Upper lobe of left lung (tissue), 6 donors: ENCODE results near the gene KRT31. TPM values are rescaled to one million over a fixed set of nuclear protein-coding genes. Genes with fewer than 3 reads are reported as not detected.
A peak's percentile ranks its signal among the peaks of the same experiment; 100 is the strongest.

ENCODE experiments used
- ATAC-seq, 2 donors: fragments of 200-7000 bp; cut with Tn5 transposase; one replicate each; pipeline ENCODE4 v1.9.1; 2022; ENCODE audit warnings: mild to moderate bottlenecking in 2 of 2, moderate library complexity in 2 of 2; ENCODE audit not compliant: low FRiP score in 2 of 2
- DNase-seq, 2 donors: peaks; one replicate each; pipeline ENCODE4 v3.0.0-alpha.2; 2019 to 2020
- H3K27ac ChIP-seq, 4 donors: fragments of 200-600 bp; sonication (generic); one replicate each; pipeline ENCODE4 v1.5.1; 2016 to 2019
- H3K27me3 ChIP-seq, 4 donors: fragments of 200-600 bp; sonication (generic); one replicate each; pipeline ENCODE4 v1.5.1; 2017 to 2019
- H3K36me3 ChIP-seq, 4 donors: fragments of 200-600 bp; sonication (generic); one replicate each; pipeline ENCODE4 v1.5.1; 2016 to 2019
- H3K4me1 ChIP-seq, 4 donors: fragments of 200-600 bp; sonication (generic); one replicate each; pipeline ENCODE4 v1.5.1; 2018 to 2019
- H3K4me3 ChIP-seq, 4 donors: fragments of 200-600 bp; sonication (generic); one replicate each; pipeline ENCODE4 v1.5.1; 2017 to 2019; ENCODE audit warnings: mild to moderate bottlenecking in 2 of 4, moderate library complexity in 1 of 4
- H3K9me3 ChIP-seq, 4 donors: fragments of 200-600 bp; sonication (generic); one replicate each; pipeline ENCODE4 v1.5.1; 2018 to 2019
- EP300 ChIP-seq, 4 donors: sonication (generic); formaldehyde crosslinking; IDR thresholded peaks; one replicate each; pipeline ENCODE4 v1.5.1; 2017; ENCODE audit warnings: antibody characterized with exemption in 4 of 4, control low read depth in 2 of 4
- POLR2A ChIP-seq, 4 donors: fragments of 450-650 bp; IDR thresholded peaks; one replicate each; pipeline ENCODE4 v1.5.1; 2016 to 2017; ENCODE audit warnings: antibody characterized with exemption in 4 of 4, mild to moderate bottlenecking in 2 of 4
- POLR2AphosphoS5 ChIP-seq, 2 donors: sonication (generic); formaldehyde crosslinking; IDR thresholded peaks; one replicate each; pipeline ENCODE4 v1.5.1; 2017; ENCODE audit warnings: antibody characterized with exemption in 2 of 2
- WGBS, 2 donors: methylation state at CpG; one replicate each; pipeline ENCODE4 v1.1.5; 2017 to 2018; 5-methylcytosine and 5-hydroxymethylcytosine counted together
- total RNA-seq, 6 donors: library from RNA; depleted of rRNA in 4 of 6; stranded (reverse); fragments of >200 nt in 4 of 6; gene quantifications; one replicate each; pipeline versions ENCODE4 v1.1.0 to v1.2.1, GENCODE V29; 2016 to 2021
- TF ChIP-seq, protein P1 (sequence below), 6 experiments: fragments of 450-650 bp in 4 of 6; fragments of 200-600 bp in 2 of 6; sonication (generic) in 2 of 6; IDR thresholded peaks; one replicate each; pipeline ENCODE4 v1.5.1; 2016 to 2019; ENCODE audit warnings: antibody characterized with exemption in 6 of 6
- donor health status: DM: no; HTN: no; CAD: no; lungs with moderate emphysema.
- donor health status: DM: no; HTN: yes; CAD: no; lungs with severe emphysema.

The KRT31 gene
- total RNA-seq, 6 donors from 2014 or later = not detected

DNA sequence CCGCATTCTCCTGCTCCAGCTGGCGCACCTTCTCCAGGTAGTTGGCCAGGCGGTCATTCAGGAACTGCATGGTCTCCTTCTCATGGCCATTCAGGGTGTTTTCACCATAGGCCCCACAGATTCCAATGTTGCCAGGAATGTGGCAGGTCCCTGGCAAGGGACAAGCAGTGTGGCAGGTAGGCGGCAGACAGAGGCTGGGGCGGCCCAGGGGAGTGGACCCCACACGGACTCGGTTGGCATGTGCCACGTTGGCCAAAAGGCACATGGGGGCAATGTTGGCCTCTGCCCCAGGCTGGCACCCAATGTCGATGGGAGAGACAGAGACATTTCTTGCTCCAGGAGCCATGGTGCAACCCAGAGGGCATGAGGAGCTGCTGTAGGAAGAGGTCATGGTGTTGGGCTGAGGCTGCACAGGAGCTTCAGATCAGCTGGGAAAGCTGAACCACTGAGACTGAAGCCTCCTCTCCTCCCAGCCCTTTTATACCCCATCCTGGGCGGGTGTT is 43.2 kb upstream of the KRT31 start, which contains the start of gene KRT38:
TSS of gene KRT38 (minus strand) at position 453 of the 503 bp plus-strand sequence. CDS start at position 391, 62 bp downstream.
- H3K36me3 ChIP-seq = no peaks in the 10 kb centered on the region
- H3K4me1 ChIP-seq = no peaks in the 10 kb centered on the region
- ATAC-seq (no peak), DNase-seq (peak in 1 of 2 donors; percentile 51)
- H3K27me3 ChIP-seq = no peaks in the 10 kb centered on the region
- no peak within 1 kb of the TSS for H3K27ac ChIP-seq
- no peaks in the 10 kb centered on the region for H3K9me3 ChIP-seq
- TF ChIP-seq EP300 (IDR thresholded peaks at IDR 0.05) = no peak
- TF ChIP-seq POLR2A (IDR thresholded peaks at IDR 0.05) = no peak
- no peak for TF ChIP-seq POLR2AphosphoS5 (IDR thresholded peaks at IDR 0.05)
- TF ChIP-seq, protein P1, sequence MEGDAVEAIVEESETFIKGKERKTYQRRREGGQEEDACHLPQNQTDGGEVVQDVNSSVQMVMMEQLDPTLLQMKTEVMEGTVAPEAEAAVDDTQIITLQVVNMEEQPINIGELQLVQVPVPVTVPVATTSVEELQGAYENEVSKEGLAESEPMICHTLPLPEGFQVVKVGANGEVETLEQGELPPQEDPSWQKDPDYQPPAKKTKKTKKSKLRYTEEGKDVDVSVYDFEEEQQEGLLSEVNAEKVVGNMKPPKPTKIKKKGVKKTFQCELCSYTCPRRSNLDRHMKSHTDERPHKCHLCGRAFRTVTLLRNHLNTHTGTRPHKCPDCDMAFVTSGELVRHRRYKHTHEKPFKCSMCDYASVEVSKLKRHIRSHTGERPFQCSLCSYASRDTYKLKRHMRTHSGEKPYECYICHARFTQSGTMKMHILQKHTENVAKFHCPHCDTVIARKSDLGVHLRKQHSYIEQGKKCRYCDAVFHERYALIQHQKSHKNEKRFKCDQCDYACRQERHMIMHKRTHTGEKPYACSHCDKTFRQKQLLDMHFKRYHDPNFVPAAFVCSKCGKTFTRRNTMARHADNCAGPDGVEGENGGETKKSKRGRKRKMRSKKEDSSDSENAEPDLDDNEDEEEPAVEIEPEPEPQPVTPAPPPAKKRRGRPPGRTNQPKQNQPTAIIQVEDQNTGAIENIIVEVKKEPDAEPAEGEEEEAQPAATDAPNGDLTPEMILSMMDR (IDR thresholded peaks at IDR 0.05) = no peak
- 94 to 97% methylated on average over 4 to 10 of the region's 10 CpGs for WGBS, 2 donors
- H3K4me3 ChIP-seq = no peak within 1 kb of the TSS

DNA sequence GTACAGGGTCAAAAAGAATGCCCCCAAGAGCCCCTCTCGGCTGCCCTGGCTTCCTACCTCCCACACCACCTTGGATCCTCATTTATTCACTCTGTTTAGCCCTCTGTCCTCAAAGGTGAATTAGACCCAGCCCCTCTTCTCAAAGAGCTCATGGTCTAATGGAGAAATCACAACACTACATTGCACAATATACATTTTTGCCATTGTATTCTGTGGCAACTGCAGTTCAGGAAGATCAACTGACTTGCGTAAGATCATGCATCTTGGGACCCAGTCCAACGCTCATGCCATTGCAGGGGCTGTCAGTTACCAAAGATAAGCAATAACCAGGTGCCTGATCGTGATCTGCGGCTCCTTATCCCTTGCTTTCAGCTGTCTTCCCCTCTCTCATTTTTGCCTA is 42.0 kb upstream of the KRT31 start:
- Histone ChIP-seq H3K4me1 (no peaks in the 10 kb centered on the region), H3K27ac (no peak overlapping the region), H3K9me3 (no peaks in the 10 kb centered on the region), H3K27me3 (no peaks in the 10 kb centered on the region), H3K4me3 (no peak overlapping the region), H3K36me3 (no peaks in the 10 kb centered on the region)
- WGBS, 2 donors = 81 to 82% methylated on average over 4 of the region's 5 CpGs
- no peak for TF ChIP-seq POLR2AphosphoS5 (IDR thresholded peaks at IDR 0.05)
- TF ChIP-seq POLR2A (IDR thresholded peaks at IDR 0.05) = no peak
- TF ChIP-seq, protein P1 (IDR thresholded peaks at IDR 0.05) = no peak
- TF ChIP-seq EP300 (IDR thresholded peaks at IDR 0.05) = no peak
- ATAC-seq = no peak
- no peak for DNase-seq

GRCh38 chr17:41437769-41438168 is 40.4 kb upstream of the KRT31 start:
- Histone ChIP-seq H3K9me3 (no peaks in the 10 kb centered on the region), H3K27me3 (no peaks in the 10 kb centered on the region), H3K4me3 (no peak overlapping the region), H3K36me3 (no peaks in the 10 kb centered on the region), H3K4me1 (no peaks in the 10 kb centered on the region), H3K27ac (no peak overlapping the region)
- DNase-seq = no peak
- no peak for ATAC-seq
- WGBS, 2 donors = 82 to 89% methylated on average over 9 of the region's 9 CpGs
- TF ChIP-seq, protein P1 (IDR thresholded peaks at IDR 0.05) = no peak
- TF ChIP-seq POLR2A (IDR thresholded peaks at IDR 0.05) (no peak), EP300 (IDR thresholded peaks at IDR 0.05) (no peak), POLR2AphosphoS5 (IDR thresholded peaks at IDR 0.05) (no peak)

- Histone ChIP-seq H3K27me3 (no peaks in the 10 kb centered on the region), H3K27ac (no peak overlapping the region), H3K4me1 (no peaks in the 10 kb centered on the region), H3K4me3 (no peak overlapping the region), H3K9me3 (no peaks in the 10 kb centered on the region), H3K36me3 (no peaks in the 10 kb centered on the region)
- ATAC-seq = no peak
- 79 to 82% methylated on average over 7 of the region's 7 CpGs for WGBS, 2 donors
- DNase-seq = peak in 1 of 2 donors; percentile 38
- TF ChIP-seq EP300 (IDR thresholded peaks at IDR 0.05) (no peak), POLR2A (IDR thresholded peaks at IDR 0.05) (no peak), POLR2AphosphoS5 (IDR thresholded peaks at IDR 0.05) (no peak)
- TF ChIP-seq, protein P1 (IDR thresholded peaks at IDR 0.05) = no peak
Observed at GRCh38 chr17:41437254-41437653, 39.8 kb upstream of the KRT31 start.

- TF ChIP-seq EP300 (IDR thresholded peaks at IDR 0.05) (no peak), POLR2AphosphoS5 (IDR thresholded peaks at IDR 0.05) (no peak), POLR2A (IDR thresholded peaks at IDR 0.05) (no peak)
- TF ChIP-seq, protein P1 (IDR thresholded peaks at IDR 0.05) = no peak
- H3K36me3 ChIP-seq = no peaks in the 10 kb centered on the region
- no peaks in the 10 kb centered on the region for H3K4me1 ChIP-seq
- H3K4me3 ChIP-seq = no peak overlapping the region
- WGBS, 2 donors = 57% methylated on average over 4 to 5 of the region's 5 CpGs
- ATAC-seq (no peak), DNase-seq (no peak)
- H3K9me3 ChIP-seq = no peaks in the 10 kb centered on the region
- no peaks in the 10 kb centered on the region for H3K27me3 ChIP-seq
- H3K27ac ChIP-seq = no peak overlapping the region
Observed at GRCh38 chr17:41434415-41434814, 37.0 kb upstream of the KRT31 start.
